ENCODE measurements around the gene ZNF304. TPM values are rescaled to one million over a fixed set of nuclear protein-coding genes. Genes with fewer than 3 reads are reported as not detected.
A peak's percentile ranks its signal among the peaks of the same experiment; 100 is the strongest.

Gene ZNF304
- 11.1 and 11.4 TPM in 2 replicates for total RNA-seq (2014; rRNA removed; shearing (Covaris generic))

- Histone ChIP-seq H3K9me3 (replicated peaks) (peaks cover 2% of the 10 kb centered on the region; the same call in 1 of the 2 replicates), H3K27me3 (replicated peaks) (no peaks in the 10 kb centered on the region), H3K36me3 (peaks cover 46% of the 10 kb centered on the region), H3K27ac (peak within 1 kb of the TSS; percentile 37; the same call in 1 of the 2 replicates), H3K4me1 (replicated peaks) (peaks cover 12% of the 10 kb centered on the region), H3K4me3 (peak within 1 kb of the TSS; percentile 73)
- peak; percentile 85 to 92 for DNase-seq (ENCODE audit: low read depth in 1 of 2, low spot score in 2 of 2)
These were observed at the start of gene ZNF304 for GRCh38 chr19:57350877-57351805. Gene ZNF304 (plus strand): TSS chr19:57351271. CDS start chr19:57351665, 394 bp downstream.

- Histone ChIP-seq H3K4me1 (replicated peaks) (peaks cover 9% of the 10 kb centered on the region), H3K36me3 (peaks cover 55% of the 10 kb centered on the region), H3K4me3 (no peak overlapping the region), H3K27me3 (replicated peaks) (no peaks in the 10 kb centered on the region), H3K9me3 (replicated peaks) (no peaks in the 10 kb centered on the region), H3K27ac (no peak overlapping the region)
- DNase-seq (ENCODE audit: low read depth in 1 of 2, low spot score in 2 of 2) = peak; percentile 12 to 67
These were observed 49.0 kb upstream of the ZNF304 start for GRCh38 chr19:57302020-57302465.

GRCh38 chr19:57302727-57303401, 48.2 kb upstream of the ZNF304 start:
- Histone ChIP-seq H3K4me1 (replicated peaks) (peaks cover 9% of the 10 kb centered on the region), H3K36me3 (peaks cover 49% of the 10 kb centered on the region), H3K27me3 (replicated peaks) (no peaks in the 10 kb centered on the region), H3K4me3 (no peak overlapping the region), H3K27ac (no peak overlapping the region), H3K9me3 (replicated peaks) (no peaks in the 10 kb centered on the region)
- DNase-seq (ENCODE audit: low read depth in 1 of 2, low spot score in 2 of 2) = no peak

GRCh38 chr19:57305056-57305455, 46.0 kb upstream of the ZNF304 start:
- H3K36me3 ChIP-seq = peaks cover 32% of the 10 kb centered on the region
- no peak for DNase-seq (ENCODE audit: low read depth in 1 of 2, low spot score in 2 of 2)

GRCh38 chr19:57308514-57308913, 42.6 kb upstream of the ZNF304 start:
- 0 out of 2 replicates have a peak, but pooled peaks cover 4% of the 10 kb centered on the region for H3K27me3 ChIP-seq (replicated peaks)
- H3K27ac ChIP-seq = no peak overlapping the region
- H3K4me1 ChIP-seq (replicated peaks) = no peaks in the 10 kb centered on the region
- no peak for DNase-seq (ENCODE audit: low read depth in 1 of 2, low spot score in 2 of 2)
- H3K36me3 ChIP-seq = 0 out of 2 replicates have a peak, but pooled peaks cover under 1% of the 10 kb centered on the region
- no peak overlapping the region for H3K4me3 ChIP-seq
- peaks cover 6% of the 10 kb centered on the region; the same call in 1 of the 2 replicates for H3K9me3 ChIP-seq (replicated peaks)

More at GRCh38 chr19:57305056-57305455, 46.0 kb upstream of the ZNF304 start:
- Histone ChIP-seq H3K27ac (no peak overlapping the region), H3K4me3 (no peak overlapping the region), H3K9me3 (replicated peaks) (peaks cover 6% of the 10 kb centered on the region; the same call in 1 of the 2 replicates), H3K27me3 (replicated peaks) (no peaks in the 10 kb centered on the region), H3K4me1 (replicated peaks) (peaks cover 9% of the 10 kb centered on the region)

- no peak for DNase-seq (ENCODE audit: low read depth in 1 of 2, low spot score in 2 of 2)
- no peak overlapping the region for H3K27ac ChIP-seq
- H3K27me3 ChIP-seq (replicated peaks) = peaks cover 4% of the 10 kb centered on the region; the same call in 1 of the 2 replicates
These were observed 40.3 kb upstream of the ZNF304 start for GRCh38 chr19:57310792-57311191.

GRCh38 chr19:57314146-57314545, 36.9 kb upstream of the ZNF304 start:
- peaks cover 4% of the 10 kb centered on the region for H3K27me3 ChIP-seq (replicated peaks)
- H3K36me3 ChIP-seq = no peaks in the 10 kb centered on the region
- H3K9me3 ChIP-seq (replicated peaks) = no peaks in the 10 kb centered on the region
- H3K4me3 ChIP-seq = no peak overlapping the region
- H3K27ac ChIP-seq = no peak overlapping the region
- DNase-seq (ENCODE audit: low read depth in 1 of 2, low spot score in 2 of 2) = no peak
- no peaks in the 10 kb centered on the region for H3K4me1 ChIP-seq (replicated peaks)

More at GRCh38 chr19:57310792-57311191, 40.3 kb upstream of the ZNF304 start:
- peaks cover 6% of the 10 kb centered on the region; the same call in 1 of the 2 replicates for H3K9me3 ChIP-seq (replicated peaks)
- H3K4me3 ChIP-seq = no peak overlapping the region
- no peaks in the 10 kb centered on the region for H3K36me3 ChIP-seq
- H3K4me1 ChIP-seq (replicated peaks) = no peaks in the 10 kb centered on the region

- H3K27me3 ChIP-seq (replicated peaks) = no peaks in the 10 kb centered on the region; the same call in none of the 2 replicates
- H3K27ac ChIP-seq = no peak overlapping the region
- no peak overlapping the region for H3K4me3 ChIP-seq
- H3K9me3 ChIP-seq (replicated peaks) = no peaks in the 10 kb centered on the region
- peaks cover 3% of the 10 kb centered on the region for H3K36me3 ChIP-seq
- no peak for DNase-seq (ENCODE audit: low read depth in 1 of 2, low spot score in 2 of 2)
- H3K4me1 ChIP-seq (replicated peaks) = peaks cover 10% of the 10 kb centered on the region
These were observed 33.6 kb upstream of the ZNF304 start for GRCh38 chr19:57317503-57317902.

GRCh38 chr19:57319869-57320179, 31.2 kb upstream of the ZNF304 start:
- Histone ChIP-seq H3K27ac (peak overlapping the region; percentile 64), H3K36me3 (peaks cover 19% of the 10 kb centered on the region), H3K9me3 (replicated peaks) (no peaks in the 10 kb centered on the region), H3K27me3 (replicated peaks) (no peaks in the 10 kb centered on the region; the same call in none of the 2 replicates), H3K4me3 (peak overlapping the region; percentile 62), H3K4me1 (replicated peaks) (peaks cover 10% of the 10 kb centered on the region)
- DNase-seq (ENCODE audit: low read depth in 1 of 2, low spot score in 2 of 2) = no peak

GRCh38 chr19:57320180-57321084, 30.6 kb upstream of the ZNF304 start, which contains the start of gene ZNF543:
Gene ZNF543 (plus strand): TSS chr19:57320472. CDS start chr19:57320854, 382 bp downstream.
- Histone ChIP-seq H3K9me3 (replicated peaks) (no peaks in the 10 kb centered on the region), H3K4me1 (replicated peaks) (peaks cover 10% of the 10 kb centered on the region), H3K4me3 (peak within 1 kb of the TSS; percentile 62), H3K27me3 (replicated peaks) (no peaks in the 10 kb centered on the region; the same call in 1 of the 2 replicates), H3K36me3 (peaks cover 25% of the 10 kb centered on the region), H3K27ac (peak within 1 kb of the TSS; percentile 64)
- peak; percentile 88 to 95 for DNase-seq (ENCODE audit: low read depth in 1 of 2, low spot score in 2 of 2)

- Histone ChIP-seq H3K27ac (no peak overlapping the region), H3K4me3 (peak overlapping the region; percentile 62), H3K27me3 (replicated peaks) (no peaks in the 10 kb centered on the region; the same call in 1 of the 2 replicates), H3K9me3 (replicated peaks) (no peaks in the 10 kb centered on the region), H3K4me1 (replicated peaks) (peaks cover 10% of the 10 kb centered on the region), H3K36me3 (peaks cover 32% of the 10 kb centered on the region)
- DNase-seq (ENCODE audit: low read depth in 1 of 2, low spot score in 2 of 2) = no peak
These were observed 30.0 kb upstream of the ZNF304 start for GRCh38 chr19:57321116-57321515.

- H3K36me3 ChIP-seq = peaks cover 39% of the 10 kb centered on the region
These were observed 29.3 kb upstream of the ZNF304 start for GRCh38 chr19:57321751-57322150.

GRCh38 chr19:57324992-57325391, 26.1 kb upstream of the ZNF304 start:
- Histone ChIP-seq H3K9me3 (replicated peaks) (no peaks in the 10 kb centered on the region), H3K27me3 (replicated peaks) (no peaks in the 10 kb centered on the region), H3K4me3 (no peak overlapping the region), H3K36me3 (peaks cover 69% of the 10 kb centered on the region), H3K4me1 (replicated peaks) (peaks cover 10% of the 10 kb centered on the region), H3K27ac (no peak overlapping the region)
- no peak for DNase-seq (ENCODE audit: low read depth in 1 of 2, low spot score in 2 of 2)

More at GRCh38 chr19:57321751-57322150, 29.3 kb upstream of the ZNF304 start:
- DNase-seq (ENCODE audit: low read depth in 1 of 2, low spot score in 2 of 2) = no peak
- H3K27ac ChIP-seq = no peak overlapping the region
- peaks cover 10% of the 10 kb centered on the region for H3K4me1 ChIP-seq (replicated peaks)
- no peaks in the 10 kb centered on the region for H3K9me3 ChIP-seq (replicated peaks)
- H3K4me3 ChIP-seq = peak overlapping the region; percentile 62
- no peaks in the 10 kb centered on the region; the same call in 1 of the 2 replicates for H3K27me3 ChIP-seq (replicated peaks)

Data from SJSA1 (cell line).